A549 (cell line): ENCODE data around the gene SERPING1. TPM values are rescaled to one million over a fixed set of nuclear protein-coding genes. Genes with fewer than 3 reads are reported as not detected.

Source experiments
- ATAC-seq, 2 experiments: fragments of 200-7000 bp in 1 of 2; fragments of >200 bp in 1 of 2; cut with Nextera tagmentation in 1 of 2; cut with Tn5 transposase in 1 of 2; 3 replicates each; pipeline versions ENCODE4 v1.8.0 to v1.9.1; 2018 to 2020; ENCODE audit warnings: mild to moderate bottlenecking in 1 of 2, moderate library complexity in 1 of 2
- CTCF ChIA-PET: fragments of 300-600 bp; sonication (Branson Sonifier 250); formaldehyde crosslinking; extraction: SDS; loops from one replicate; lab custom pipeline; 2021; ENCODE audit warnings: antibody characterized with exemption, inconsistent platforms; lab: Yijun Ruan, JAX
- POLR2A ChIA-PET: fragments of 350-600 bp; formaldehyde crosslinking; extraction: SDS; loops from one replicate; lab custom pipeline; 2021; ENCODE audit warnings: antibody characterized with exemption, inconsistent platforms; lab: Yijun Ruan, JAX
- DNase-seq, 2 experiments: peaks; one replicate each; pipeline versions ENCODE4 v3.0.0 to v3.0.0-alpha.2; 2011 to 2016; ENCODE audit warnings: low read depth in 1 of 2, low spot score in 1 of 2
- FAIRE-seq: peaks from 2 replicates; lab custom pipeline; 2011; peaks lifted over from hg19 to GRCh38; lab: Jason Lieb, UNC
- H3K27ac ChIP-seq, 2 experiments: fragments of >200 bp; sonication (Bioruptor Twin); formaldehyde crosslinking; 3 replicates each; pipeline ENCODE4 v1.5.1; 2016 to 2017
- H3K4me1 ChIP-seq: fragments of >200 bp; sonication (Bioruptor Twin); formaldehyde crosslinking; 3 replicates; pipeline ENCODE4 v1.6.1; 2016
- H3K4me2 ChIP-seq: fragments of >200 bp; sonication (Bioruptor Twin); formaldehyde crosslinking; 3 replicates; pipeline ENCODE4 v1.6.1; 2016
- H3K4me3 ChIP-seq: fragments of >200 bp; sonication (Bioruptor Twin); formaldehyde crosslinking; 3 replicates; pipeline ENCODE4 v1.5.1; 2016
- H3K9me3 ChIP-seq: fragments of >200 bp; sonication (Bioruptor Twin); formaldehyde crosslinking; 3 replicates; pipeline ENCODE4 v1.6.1; 2016
- ATOH8 ChIP-seq: fragments of 250-450 bp; sonication (Bioruptor Pico); IDR thresholded peaks from 2 replicates; pipeline ENCODE4 v1.5.0; 2020; ENCODE audit warnings: low read depth, mild to moderate bottlenecking, moderate library complexity
- BHLHE40 ChIP-seq: IDR thresholded peaks from 2 replicates; pipeline ENCODE4 v1.6.1; 2012; ENCODE audit warnings: low read depth, low read length, inconsistent platforms
- CEBPB ChIP-seq, 2 experiments: fragments of >200 bp in 1 of 2; sonication (Bioruptor Twin) in 1 of 2; formaldehyde crosslinking in 1 of 2; IDR thresholded peaks; 2 replicates each; pipeline ENCODE4 v1.6.1; 2012 to 2016
- ELK1 ChIP-seq: fragments of 150-350 bp; IDR thresholded peaks from 2 replicates; pipeline ENCODE4 v1.6.1; 2014; ENCODE audit warnings: low read depth, mild to moderate bottlenecking, low read length
- EP300 ChIP-seq, 2 experiments: fragments of >200 bp; sonication (Bioruptor Twin); formaldehyde crosslinking; IDR thresholded peaks; 2 replicates in 1 of 2; 3 replicates in 1 of 2; pipeline ENCODE4 v1.6.1; 2016 to 2017
- FOSB ChIP-seq: fragments of 250-450 bp; sonication (Bioruptor Pico); IDR thresholded peaks from 2 replicates; pipeline ENCODE4 v1.5.0; 2020; ENCODE audit warnings: mild to moderate bottlenecking, moderate library complexity
- FOXS1 ChIP-seq: fragments of 250-450 bp; sonication (Bioruptor Pico); IDR thresholded peaks from 2 replicates; pipeline ENCODE4 v1.5.0; 2020; ENCODE audit warnings: mild to moderate bottlenecking, moderate library complexity
- HDAC2 ChIP-seq: fragments of 200-600 bp; sonication (generic); IDR thresholded peaks from 2 replicates; pipeline ENCODE4 v1.6.1; 2016
- HEYL ChIP-seq: fragments of 250-450 bp; sonication (Bioruptor Pico); IDR thresholded peaks from 2 replicates; pipeline ENCODE4 v1.8.0; 2021; ENCODE audit warnings: mild to moderate bottlenecking, moderate library complexity
- HOXA7 ChIP-seq: fragments of 250-450 bp; sonication (Bioruptor Pico); IDR thresholded peaks from 2 replicates; pipeline ENCODE4 v1.5.0; 2020; ENCODE audit warnings: mild to moderate bottlenecking, moderate library complexity
- JUNB ChIP-seq: fragments of >200 bp; sonication (Bioruptor Twin); formaldehyde crosslinking; IDR thresholded peaks from 2 replicates; pipeline ENCODE4 v1.6.1; 2016
- MYC ChIP-seq: IDR thresholded peaks from 2 replicates; pipeline ENCODE4 v1.6.1; 2012; ENCODE audit warnings: mild to moderate bottlenecking, inconsistent platforms, low read length, improper control_type of control experiment, borderline replicate concordance
- NFE2L2 ChIP-seq: fragments of 150-350 bp; conservative IDR thresholded peaks from 2 replicates; pipeline ENCODE4 v1.6.1; 2014; ENCODE audit warnings: low read length
- NPAS2 ChIP-seq: fragments of 250-450 bp; sonication (Bioruptor Pico); IDR thresholded peaks from 2 replicates; pipeline ENCODE4 v1.8.0; 2022; ENCODE audit warnings: mild to moderate bottlenecking, moderate library complexity, borderline replicate concordance
- POLR2AphosphoS2 ChIP-seq: conservative IDR thresholded peaks from 2 replicates; pipeline ENCODE4 v1.6.1; 2012; ENCODE audit warnings: low read length, improper control_type of control experiment, inconsistent platforms
- RAD21 ChIP-seq, 2 experiments: fragments of >200 bp in 1 of 2; sonication (Bioruptor Twin) in 1 of 2; formaldehyde crosslinking in 1 of 2; IDR thresholded peaks in 1 of 2; conservative IDR thresholded peaks in 1 of 2; 2 replicates in 1 of 2; 3 replicates in 1 of 2; pipeline ENCODE4 v1.6.1; 2012 to 2018; ENCODE audit warnings: inconsistent platforms in 1 of 2
- RFX5 ChIP-seq: fragments of 450-650 bp; IDR thresholded peaks from 2 replicates; pipeline ENCODE4 v1.7.1; 2014; ENCODE audit warnings: antibody characterized with exemption, mild to moderate bottlenecking, moderate library complexity
- RNF2 ChIP-seq: fragments of 200-600 bp; sonication (generic); IDR thresholded peaks from 2 replicates; pipeline ENCODE4 v1.6.1; 2016; ENCODE audit warnings: low read depth, mild to moderate bottlenecking, antibody characterized with exemption, moderate library complexity, borderline replicate concordance
- SREBF2 ChIP-seq: fragments of 450-650 bp; IDR thresholded peaks from 2 replicates; pipeline ENCODE4 v1.6.1; 2014; ENCODE audit warnings: mild to moderate bottlenecking, moderate library complexity
- WGBS: methylation state at CpG from one replicate; pipeline ENCODE4 v1.1.6; 2017; ENCODE audit errors: missing lambda C conversion rate; 5-methylcytosine and 5-hydroxymethylcytosine counted together
- polyA plus RNA-seq, 4 experiments: library from polyadenylated mRNA; depleted of rRNA in 3 of 4; stranded (reverse); fragments of >200 nt; fragmentation: RNase III in 1 of 4; extraction: RNeasy Plus Mini Kit Qiagen cat#74134 plus additional on column Dnase treatment in 1 of 4; gene quantifications; 2 replicates in 3 of 4; 3 replicates in 1 of 4; pipeline ENCODE4 v1.2.3, GENCODE V29; 2011 to 2017
- TF ChIP-seq, protein P1 (sequence below): fragments of >200 bp; sonication (Bioruptor Twin); formaldehyde crosslinking; IDR thresholded peaks from 3 replicates; pipeline ENCODE4 v1.6.1; 2016
- TF ChIP-seq, protein P2 (sequence below): fragments of 250-450 bp; sonication (Bioruptor Pico); IDR thresholded peaks from 2 replicates; pipeline ENCODE4 v1.5.0; 2021; ENCODE audit warnings: mild to moderate bottlenecking, moderate library complexity, borderline replicate concordance
- TF ChIP-seq, protein P3 (sequence below): IDR thresholded peaks from 2 replicates; pipeline ENCODE4 v1.6.1; 2012

Gene SERPING1
- polyA plus RNA-seq, 2 of the 4 experiments (the other 2 are of a cell fraction), result 0.59 to 0.63 TPM

GRCh38 chr11:57549983-57550382, 47.5 kb upstream of the SERPING1 start (continued):
- no peak for TF ChIP-seq EP300 (IDR thresholded peaks at IDR 0.05)
- TF ChIP-seq, protein P1, sequence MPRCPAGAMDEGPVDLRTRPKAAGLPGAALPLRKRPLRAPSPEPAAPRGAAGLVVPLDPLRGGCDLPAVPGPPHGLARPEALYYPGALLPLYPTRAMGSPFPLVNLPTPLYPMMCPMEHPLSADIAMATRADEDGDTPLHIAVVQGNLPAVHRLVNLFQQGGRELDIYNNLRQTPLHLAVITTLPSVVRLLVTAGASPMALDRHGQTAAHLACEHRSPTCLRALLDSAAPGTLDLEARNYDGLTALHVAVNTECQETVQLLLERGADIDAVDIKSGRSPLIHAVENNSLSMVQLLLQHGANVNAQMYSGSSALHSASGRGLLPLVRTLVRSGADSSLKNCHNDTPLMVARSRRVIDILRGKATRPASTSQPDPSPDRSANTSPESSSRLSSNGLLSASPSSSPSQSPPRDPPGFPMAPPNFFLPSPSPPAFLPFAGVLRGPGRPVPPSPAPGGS, result no peak

DNA sequence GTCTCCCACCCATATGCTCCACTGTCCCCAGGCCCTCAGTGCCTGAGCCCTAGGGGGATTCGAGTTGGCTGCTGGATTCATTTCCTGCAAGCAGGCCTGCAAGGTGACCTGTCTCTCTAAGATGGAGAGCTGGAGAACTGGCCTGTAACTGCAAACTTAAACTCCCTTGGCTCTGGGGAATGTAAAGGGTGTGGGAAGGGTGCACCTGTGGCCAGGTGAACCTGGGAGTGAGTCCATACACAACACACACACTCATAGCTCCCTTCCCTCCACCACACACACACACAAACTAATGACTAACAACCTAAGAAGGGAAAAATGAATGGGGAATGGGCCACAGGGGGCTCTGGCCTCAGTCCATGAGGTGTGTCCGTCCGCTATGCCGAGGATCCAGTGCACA, 45.5 kb upstream of the SERPING1 start:
- H3K4me3 ChIP-seq, result no peak overlapping the region
- no peak for DNase-seq
- H3K4me2 ChIP-seq, result no peak overlapping the region
- ATAC-seq, result no peak
- no peak for TF ChIP-seq RNF2
- no peak for TF ChIP-seq JUNB
- no peak for TF ChIP-seq HOXA7
- TF ChIP-seq SREBF2, result no peak
- no peak for TF ChIP-seq NFE2L2
- TF ChIP-seq ATOH8 (CRISPR knock-in tag), result no peak
- TF ChIP-seq RAD21 (conservative IDR thresholded peaks at IDR 0.05 in 1 of 2, IDR thresholded peaks at IDR 0.05 in 1 of 2), result no peak
- no peak for TF ChIP-seq MYC
- TF ChIP-seq, protein P2, sequence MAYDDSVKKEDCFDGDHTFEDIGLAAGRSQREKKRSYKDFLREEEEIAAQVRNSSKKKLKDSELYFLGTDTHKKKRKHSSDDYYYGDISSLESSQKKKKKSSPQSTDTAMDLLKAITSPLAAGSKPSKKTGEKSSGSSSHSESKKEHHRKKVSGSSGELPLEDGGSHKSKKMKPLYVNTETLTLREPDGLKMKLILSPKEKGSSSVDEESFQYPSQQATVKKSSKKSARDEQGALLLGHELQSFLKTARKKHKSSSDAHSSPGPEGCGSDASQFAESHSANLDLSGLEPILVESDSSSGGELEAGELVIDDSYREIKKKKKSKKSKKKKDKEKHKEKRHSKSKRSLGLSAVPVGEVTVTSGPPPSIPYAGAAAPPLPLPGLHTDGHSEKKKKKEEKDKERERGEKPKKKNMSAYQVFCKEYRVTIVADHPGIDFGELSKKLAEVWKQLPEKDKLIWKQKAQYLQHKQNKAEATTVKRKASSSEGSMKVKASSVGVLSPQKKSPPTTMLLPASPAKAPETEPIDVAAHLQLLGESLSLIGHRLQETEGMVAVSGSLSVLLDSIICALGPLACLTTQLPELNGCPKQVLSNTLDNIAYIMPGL (CRISPR knock-in tag), result no peak
- TF ChIP-seq NPAS2 (CRISPR knock-in tag), result no peak
- TF ChIP-seq POLR2AphosphoS2, result no peak
- TF ChIP-seq BHLHE40, result no peak
- TF ChIP-seq RFX5, result no peak
- TF ChIP-seq HEYL, result no peak
- no peak for TF ChIP-seq FOXS1
- TF ChIP-seq, protein P3, sequence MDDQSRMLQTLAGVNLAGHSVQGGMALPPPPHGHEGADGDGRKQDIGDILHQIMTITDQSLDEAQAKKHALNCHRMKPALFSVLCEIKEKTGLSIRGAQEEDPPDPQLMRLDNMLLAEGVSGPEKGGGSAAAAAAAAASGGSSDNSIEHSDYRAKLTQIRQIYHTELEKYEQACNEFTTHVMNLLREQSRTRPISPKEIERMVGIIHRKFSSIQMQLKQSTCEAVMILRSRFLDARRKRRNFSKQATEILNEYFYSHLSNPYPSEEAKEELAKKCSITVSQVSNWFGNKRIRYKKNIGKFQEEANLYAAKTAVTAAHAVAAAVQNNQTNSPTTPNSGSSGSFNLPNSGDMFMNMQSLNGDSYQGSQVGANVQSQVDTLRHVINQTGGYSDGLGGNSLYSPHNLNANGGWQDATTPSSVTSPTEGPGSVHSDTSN, result no peak
- no peak for TF ChIP-seq HDAC2
- TF ChIP-seq CEBPB (IDR thresholded peaks at IDR 0.05), result no peak
- no peak for TF ChIP-seq FOSB (CRISPR knock-in tag)
- TF ChIP-seq ELK1, result no peak
- no peak overlapping the region for H3K27ac ChIP-seq
- WGBS, result 82% methylated on average over 3 of the region's 4 CpGs
- ChIA-PET CTCF (interaction anchor here (1.3 to 2.0 kb wide), 2 partner anchors 59 to 92 kb away, joined by 3 to 4 read pairs; no protein-coding TSS in a partner anchor), POLR2A (interaction anchor here (1.1 kb wide), 1 partner anchor 21 kb away, joined by 3 read pairs; no protein-coding TSS in a partner anchor)
- H3K9me3 ChIP-seq, result no peaks in the 10 kb centered on the region
- no peaks in the 10 kb centered on the region for H3K4me1 ChIP-seq
- no peak for FAIRE-seq
